RPMI8226 (cell line): ENCODE data around the gene KCNN4.
A peak's percentile ranks its signal among the peaks of the same experiment; 100 is the strongest.
"Not testable (repeated sequence)": the region's sequence is repeated elsewhere in the genome, so short reads cannot be mapped to it uniquely, and the experiment has no call there.

ENCODE experiments used
- DNase-seq: peaks from one replicate; pipeline ENCODE4 v3.0.0-alpha.2; 2015

The KCNN4 gene

GRCh38 chr19:43798546-43799409 is 18.0 kb upstream of the KCNN4 start:
- DNase-seq, result peak; percentile 29

DNA sequence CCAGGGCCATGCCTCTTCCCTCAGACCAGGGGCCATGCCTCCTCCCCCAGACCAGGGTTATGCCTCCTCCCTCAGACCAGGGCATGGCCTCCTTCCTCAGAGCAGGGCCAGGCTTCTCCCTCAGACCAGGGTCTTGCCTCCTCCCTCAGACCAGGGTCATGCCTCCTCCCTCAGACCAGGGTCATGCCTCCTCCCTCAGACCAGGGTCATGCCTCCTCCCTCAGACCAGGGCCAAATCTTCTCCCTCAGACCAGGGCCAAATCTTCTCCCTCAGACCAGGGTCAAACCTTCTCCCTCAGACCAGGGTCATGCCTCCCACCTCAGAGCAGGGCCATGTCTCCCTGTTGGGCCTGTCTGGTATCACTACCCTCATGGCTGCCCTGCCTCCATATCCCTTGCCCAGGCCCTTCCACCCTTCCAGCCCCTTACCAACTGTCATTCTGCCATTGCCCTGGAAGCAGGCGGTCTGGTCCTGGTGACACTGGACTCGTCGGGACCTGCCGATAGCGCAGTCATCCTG is 17.3 kb upstream of the KCNN4 start:
- no peak for DNase-seq

DNA sequence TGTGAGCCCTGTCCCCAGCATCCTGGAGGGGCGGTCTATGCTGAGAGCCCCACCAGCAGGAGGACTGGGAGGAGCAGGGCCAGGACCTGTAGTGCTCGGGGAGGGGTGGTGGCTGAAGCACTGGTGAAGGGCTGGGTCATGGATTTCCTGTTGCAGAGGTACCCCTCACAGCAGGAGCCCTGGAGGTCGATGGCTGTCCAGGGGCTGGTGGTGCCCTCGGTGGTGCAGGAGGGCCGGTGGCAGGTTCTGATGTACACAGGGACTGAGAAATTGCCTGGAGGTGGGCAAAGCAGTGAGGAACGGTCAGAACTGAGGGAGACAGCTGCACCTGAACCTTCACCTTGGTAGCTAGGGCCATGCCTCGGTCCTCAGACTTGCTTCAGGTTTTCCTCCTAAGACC is 16.8 kb upstream of the KCNN4 start:
- DNase-seq, result no peak

GRCh38 chr19:43797118-43797517 is 16.3 kb upstream of the KCNN4 start:
- DNase-seq, result no peak

- no peak for DNase-seq
These were observed 9.8 kb upstream of the KCNN4 start for GRCh38 chr19:43790587-43790986.

DNA sequence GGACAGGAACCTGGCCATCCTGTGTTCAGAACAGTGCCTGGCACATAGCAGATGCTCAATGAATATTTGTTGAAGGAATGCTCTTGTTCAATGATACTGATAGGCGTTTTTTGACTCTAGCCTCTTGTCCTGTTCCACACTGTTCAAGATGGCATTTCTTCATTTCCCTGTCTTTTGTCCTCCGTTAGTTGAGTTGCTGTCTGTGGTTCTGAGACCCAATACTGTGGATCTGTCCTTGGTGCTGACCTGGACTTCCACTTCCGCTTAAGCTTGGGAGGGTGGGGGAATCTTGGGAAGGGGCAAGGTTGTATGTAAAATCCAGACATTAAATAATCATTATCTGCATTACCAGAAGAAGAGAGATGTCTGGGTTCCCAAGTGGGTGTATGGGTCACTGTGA is 8.3 kb upstream of the KCNN4 start:
- DNase-seq, result peak; percentile 15

GRCh38 chr19:43786665-43787064 is 5.9 kb upstream of the KCNN4 start:
- DNase-seq, result no peak

DNA sequence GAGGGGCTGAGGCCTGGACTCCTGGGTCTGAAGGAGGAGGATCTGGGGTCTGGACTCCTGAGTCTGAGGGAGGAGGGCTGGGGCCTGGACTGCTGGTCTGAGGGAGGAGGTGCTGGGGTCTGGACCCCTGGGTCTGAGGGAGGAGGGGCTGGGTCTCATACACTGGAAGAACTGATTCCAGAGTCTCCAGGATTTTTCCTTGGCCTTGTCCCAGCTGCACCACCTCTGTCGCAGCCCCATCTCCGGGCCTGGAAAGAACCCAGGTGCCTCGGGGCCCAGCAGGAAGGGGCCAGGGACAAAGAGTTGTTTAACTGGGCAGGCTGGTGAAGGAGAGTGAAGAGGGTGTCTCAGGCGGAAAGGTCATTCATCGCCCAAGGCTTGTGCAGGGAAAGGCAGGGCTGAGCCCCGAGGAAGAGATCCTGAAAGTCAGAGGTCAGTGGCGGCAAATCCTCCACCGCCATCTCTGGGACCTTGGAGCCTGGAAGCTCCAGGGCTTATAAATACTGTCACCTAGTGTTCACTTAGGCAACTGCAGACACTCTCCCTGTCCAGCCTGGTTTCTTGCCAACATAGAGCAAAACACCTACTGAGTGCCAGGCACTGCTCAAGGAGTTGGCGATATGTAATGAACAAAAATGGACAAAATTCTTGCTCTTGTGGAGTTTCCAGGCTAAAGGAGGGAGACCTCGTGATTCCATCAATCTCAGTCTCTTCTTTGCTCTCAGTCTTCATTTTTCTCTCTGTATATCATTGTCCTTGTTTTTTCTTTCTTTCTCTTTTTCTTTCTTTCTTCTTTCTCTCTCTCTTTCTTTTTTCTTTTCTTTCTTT is 4.4 kb upstream of the KCNN4 start:
- DNase-seq, result peak; percentile 73

DNA sequence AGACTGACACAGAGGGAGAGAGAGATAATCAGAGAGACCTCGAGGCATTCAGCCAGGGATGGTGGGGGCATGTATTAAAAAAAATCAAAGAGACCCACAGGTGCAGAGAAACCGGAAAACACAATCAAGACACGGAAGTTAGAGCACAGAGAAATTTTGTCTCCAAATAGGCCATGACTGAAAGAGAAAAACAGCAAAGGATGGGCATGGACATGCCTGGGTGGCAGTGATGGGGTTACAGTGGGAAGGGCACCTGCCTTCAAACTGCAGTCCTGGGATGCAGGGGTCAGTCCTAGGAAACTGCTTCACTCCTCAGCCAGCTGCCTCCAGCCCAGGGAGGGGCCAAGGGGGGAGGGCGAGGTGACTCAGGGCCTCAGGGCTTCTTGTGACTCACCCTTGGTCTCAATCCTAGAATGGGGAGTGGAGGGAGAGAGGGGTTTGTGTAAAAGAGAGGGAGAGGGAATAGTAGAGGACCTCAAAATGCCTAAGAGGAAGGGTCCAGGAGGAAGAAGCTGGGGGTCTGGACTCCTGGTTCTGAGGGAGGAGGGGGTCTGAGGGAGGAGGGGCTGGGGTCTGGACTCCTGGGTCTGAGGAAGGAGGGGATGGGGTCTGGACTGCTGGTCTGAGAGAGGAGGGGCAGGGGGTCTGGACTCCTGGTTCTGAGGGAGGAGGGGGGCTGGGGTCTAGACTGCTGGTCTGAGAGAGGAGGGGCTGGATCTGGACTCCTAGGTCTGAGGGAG is 3.6 kb upstream of the KCNN4 start:
- DNase-seq, result peak; percentile 67

DNA sequence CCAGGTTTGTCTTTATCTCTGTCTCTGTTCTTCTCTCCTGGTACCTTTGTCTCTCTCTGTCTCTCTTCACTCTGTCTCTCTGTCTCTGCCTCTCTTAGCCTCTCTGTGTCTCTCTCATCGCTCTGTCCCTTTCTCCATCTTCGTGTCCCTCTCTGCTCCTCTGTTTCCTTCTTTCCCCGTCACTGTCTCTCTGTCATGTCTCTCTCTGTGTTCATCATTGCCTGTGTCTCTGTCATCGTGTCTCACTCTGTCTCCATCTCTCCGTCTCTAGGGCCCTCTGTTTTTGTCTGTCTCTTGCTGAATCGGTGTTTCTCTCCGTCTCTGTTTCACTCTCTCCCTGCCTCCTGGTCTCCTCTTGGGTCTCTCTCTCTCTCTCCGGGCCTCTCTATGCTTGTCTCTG is 2.9 kb upstream of the KCNN4 start:
- DNase-seq, result no peak

DNA sequence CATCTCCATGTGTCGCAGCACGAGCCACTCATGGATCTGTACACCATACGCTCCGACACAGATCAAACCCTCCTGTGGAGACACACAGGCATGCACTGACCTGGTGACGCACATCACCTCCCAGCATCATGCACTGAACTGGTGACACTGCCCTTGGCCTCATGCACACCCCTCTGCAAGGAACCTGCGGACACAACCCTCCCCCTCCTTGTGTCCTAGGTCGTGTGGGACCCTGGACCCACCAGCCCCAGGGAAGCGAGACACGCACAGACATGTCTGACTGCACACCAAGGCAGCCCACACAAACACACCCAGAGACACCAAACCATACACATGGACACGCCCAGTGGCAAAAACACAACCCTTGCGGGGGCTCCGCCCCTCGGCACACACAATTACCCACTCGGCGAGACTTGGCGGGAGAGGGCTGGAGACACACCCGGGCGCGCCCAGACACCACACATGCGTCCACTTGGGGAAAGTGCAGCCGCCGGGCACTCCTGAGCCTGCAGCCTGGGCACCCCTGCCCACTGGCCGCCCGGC is 2.0 kb upstream of the KCNN4 start:
- DNase-seq, result no peak

- no peak for DNase-seq
These were observed 1.5 kb upstream of the KCNN4 start for GRCh38 chr19:43782311-43782660.

DNA sequence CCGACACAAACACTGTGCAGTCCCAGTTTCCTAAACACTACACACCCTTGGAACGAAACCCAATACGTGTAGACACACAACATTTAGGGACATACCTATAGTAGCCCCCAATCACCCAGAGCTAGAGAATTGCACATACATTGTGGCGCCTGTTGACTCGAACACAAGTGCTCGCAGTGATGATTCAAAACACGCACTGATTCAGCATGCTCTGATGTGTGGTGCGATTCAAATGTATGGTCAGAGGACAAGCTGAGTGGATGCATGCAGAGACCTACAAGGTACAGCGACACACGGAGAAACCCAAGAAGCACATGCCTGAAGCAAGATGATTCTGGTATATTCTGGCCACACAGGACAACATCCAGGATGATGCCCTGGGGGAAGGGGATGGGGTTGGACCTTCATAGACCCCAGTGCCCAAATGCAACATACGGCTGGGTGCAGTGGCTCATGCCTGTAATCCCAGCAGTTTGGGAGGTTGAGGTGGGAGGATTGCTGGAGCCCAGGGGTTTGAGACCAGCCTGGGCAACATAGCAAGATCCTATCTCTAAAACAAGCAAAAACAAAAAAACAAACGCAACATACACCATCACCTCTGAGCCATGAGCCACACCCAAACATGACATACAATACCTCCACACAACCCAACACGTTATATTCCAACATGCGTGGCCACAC is 997 bp upstream of the KCNN4 start:
- DNase-seq, result no peak

DNA sequence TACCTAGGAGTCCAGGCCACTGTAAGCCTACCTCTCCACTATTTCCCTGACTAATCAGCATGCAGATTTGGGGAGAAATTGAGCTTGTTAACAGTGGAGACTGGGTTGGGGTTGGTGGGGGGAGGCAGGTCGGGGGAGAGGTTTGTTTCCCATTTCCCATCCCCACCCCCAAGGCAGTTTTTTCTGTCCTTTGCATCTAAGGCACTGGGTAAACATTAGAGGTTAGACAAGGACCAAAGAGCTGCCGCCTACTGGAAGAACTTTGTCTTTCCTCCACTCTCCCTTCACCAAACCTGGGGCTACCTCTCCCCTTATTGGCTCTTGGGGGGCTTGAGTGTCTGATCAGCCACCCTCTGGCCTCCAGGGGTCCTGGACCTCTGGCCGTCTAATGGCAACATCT is 953 bp downstream of the KCNN4 start:
- peak; percentile 56 for DNase-seq

DNA sequence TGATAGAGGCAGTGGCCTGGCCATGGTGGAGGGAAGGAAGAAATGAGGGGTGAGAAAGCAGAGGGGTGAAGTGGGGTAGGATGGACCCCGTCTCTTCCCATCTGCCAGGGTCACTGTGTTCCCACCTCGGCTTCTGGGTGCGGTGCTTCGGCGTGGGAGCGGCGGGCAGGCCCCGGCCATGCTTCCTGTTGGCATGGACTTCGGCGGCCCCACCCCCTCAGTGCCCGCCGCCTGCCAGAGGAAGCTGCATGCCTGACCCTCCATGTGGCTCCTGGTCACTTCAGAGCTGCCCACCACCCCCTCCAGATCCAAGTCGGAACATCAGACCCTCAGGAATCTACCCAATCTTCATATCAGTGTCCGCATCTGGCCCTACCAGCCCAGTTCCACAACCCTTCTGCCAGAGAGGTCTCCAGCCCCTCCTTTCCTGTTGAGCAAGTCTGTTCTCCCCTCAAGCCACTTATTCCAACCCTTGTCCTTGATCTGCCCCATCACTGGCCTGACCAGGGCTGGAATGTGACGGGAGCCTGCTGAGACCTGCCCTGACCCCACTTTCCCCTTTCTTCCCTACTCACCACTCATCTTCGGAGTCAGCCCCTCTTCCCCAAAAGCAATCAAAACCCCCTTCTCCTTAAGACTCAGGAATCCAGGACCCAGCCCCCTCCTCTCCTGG is 1.5 kb downstream of the KCNN4 start:
- DNase-seq, result peak; percentile 19

DNA sequence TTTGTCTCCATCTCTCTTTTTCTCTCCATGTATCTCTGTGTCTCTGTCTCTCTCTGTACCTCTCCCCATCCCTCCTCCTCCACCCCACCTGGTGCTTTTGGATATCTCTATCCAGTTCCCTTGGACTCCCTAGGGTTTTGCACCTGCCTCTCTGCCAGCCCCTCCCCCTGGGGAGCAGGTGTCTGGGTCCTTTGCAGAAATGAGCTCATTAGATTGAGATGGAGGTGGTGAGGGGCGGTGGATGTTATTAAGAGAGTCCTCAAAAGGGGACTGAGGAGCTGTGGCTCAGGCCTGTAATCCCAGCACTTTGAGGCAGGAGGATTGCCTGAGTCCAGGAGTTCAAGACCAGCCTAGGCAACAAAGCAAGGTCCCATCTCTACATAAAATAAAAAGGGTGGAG is 2.1 kb downstream of the KCNN4 start:
- DNase-seq, result peak; percentile 64

GRCh38 chr19:43777163-43777695 is 3.5 kb downstream of the KCNN4 start:
- DNase-seq, result peak; percentile 78

DNA sequence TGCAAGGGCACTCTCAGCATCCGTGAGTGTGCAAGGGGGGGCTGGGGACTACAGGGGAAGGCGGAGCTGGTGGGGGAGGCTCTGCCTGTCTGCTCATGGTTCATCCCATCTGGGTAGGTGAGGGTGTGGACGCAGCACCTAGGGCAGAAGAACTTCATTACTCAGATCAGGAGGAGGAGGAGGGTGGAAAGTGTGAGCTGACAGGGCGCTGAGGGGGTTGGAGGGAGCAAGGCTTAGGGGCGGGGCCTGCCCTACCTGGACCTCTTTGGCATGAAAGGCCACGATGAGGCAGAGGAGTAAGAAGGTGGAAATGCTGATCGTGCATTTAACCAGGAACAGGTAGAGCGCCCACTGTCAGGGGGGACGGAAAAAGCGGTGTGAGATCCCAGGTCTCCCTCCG is 4.5 kb downstream of the KCNN4 start:
- no peak for DNase-seq

- DNase-seq, result no peak
These were observed 5.4 kb downstream of the KCNN4 start for GRCh38 chr19:43775299-43775890.

- DNase-seq, result not testable (repeated sequence)
These were observed 5.9 kb downstream of the KCNN4 start for GRCh38 chr19:43774940-43775258.
